B cell (primary cell): ENCODE measurements around the gene CRHR1.

Source experiments
- EZH2 ChIP-seq: IDR thresholded peaks from 2 replicates; pipeline ENCODE4 v1.6.1; 2012; ENCODE audit warnings: borderline replicate concordance, low read depth, mild to moderate bottlenecking, moderate library complexity, low read length; ENCODE audit not compliant: insufficient read depth, poor library complexity, severe bottlenecking
- TF ChIP-seq, protein P1 (sequence below): fragments of 200-600 bp; IDR thresholded peaks from one replicate; pipeline ENCODE4 v1.8.0; 2022; ENCODE audit warnings: antibody characterized with exemption, mild to moderate bottlenecking

DNA sequence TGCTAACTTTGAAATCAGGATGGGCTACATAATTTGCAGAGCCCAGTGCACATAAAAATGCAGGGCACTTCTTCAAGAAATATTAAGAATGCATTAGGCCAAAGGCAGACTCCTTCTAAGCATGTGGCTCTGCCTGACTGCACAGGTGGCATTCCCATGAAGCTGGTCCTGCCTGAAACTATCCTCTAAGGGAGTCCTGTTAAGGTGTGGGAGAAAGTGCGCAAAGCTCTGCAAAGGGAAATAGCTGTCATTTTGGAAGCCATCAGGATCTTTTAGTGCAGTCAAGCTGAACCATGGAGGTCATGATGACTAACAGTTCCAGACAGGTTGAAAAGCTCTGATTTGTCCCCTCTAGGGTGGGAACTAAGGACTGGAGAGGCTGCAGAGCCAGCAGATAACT lies 41.9 kb upstream of the CRHR1 start:
- TF ChIP-seq, protein P1, sequence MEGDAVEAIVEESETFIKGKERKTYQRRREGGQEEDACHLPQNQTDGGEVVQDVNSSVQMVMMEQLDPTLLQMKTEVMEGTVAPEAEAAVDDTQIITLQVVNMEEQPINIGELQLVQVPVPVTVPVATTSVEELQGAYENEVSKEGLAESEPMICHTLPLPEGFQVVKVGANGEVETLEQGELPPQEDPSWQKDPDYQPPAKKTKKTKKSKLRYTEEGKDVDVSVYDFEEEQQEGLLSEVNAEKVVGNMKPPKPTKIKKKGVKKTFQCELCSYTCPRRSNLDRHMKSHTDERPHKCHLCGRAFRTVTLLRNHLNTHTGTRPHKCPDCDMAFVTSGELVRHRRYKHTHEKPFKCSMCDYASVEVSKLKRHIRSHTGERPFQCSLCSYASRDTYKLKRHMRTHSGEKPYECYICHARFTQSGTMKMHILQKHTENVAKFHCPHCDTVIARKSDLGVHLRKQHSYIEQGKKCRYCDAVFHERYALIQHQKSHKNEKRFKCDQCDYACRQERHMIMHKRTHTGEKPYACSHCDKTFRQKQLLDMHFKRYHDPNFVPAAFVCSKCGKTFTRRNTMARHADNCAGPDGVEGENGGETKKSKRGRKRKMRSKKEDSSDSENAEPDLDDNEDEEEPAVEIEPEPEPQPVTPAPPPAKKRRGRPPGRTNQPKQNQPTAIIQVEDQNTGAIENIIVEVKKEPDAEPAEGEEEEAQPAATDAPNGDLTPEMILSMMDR, result no peak
- no peak for TF ChIP-seq EZH2
